HG02588 (cell line): ENCODE data around the gene TMPRSS3.

Source experiments
- ATAC-seq: cut with Tn5 transposase; IDR thresholded peaks from one replicate; pipeline ENCODE4 v1.9.1; 2021; ENCODE audit warnings: mild to moderate bottlenecking, moderate library complexity; ENCODE audit not compliant: unreplicated experiment

The TMPRSS3 gene

DNA sequence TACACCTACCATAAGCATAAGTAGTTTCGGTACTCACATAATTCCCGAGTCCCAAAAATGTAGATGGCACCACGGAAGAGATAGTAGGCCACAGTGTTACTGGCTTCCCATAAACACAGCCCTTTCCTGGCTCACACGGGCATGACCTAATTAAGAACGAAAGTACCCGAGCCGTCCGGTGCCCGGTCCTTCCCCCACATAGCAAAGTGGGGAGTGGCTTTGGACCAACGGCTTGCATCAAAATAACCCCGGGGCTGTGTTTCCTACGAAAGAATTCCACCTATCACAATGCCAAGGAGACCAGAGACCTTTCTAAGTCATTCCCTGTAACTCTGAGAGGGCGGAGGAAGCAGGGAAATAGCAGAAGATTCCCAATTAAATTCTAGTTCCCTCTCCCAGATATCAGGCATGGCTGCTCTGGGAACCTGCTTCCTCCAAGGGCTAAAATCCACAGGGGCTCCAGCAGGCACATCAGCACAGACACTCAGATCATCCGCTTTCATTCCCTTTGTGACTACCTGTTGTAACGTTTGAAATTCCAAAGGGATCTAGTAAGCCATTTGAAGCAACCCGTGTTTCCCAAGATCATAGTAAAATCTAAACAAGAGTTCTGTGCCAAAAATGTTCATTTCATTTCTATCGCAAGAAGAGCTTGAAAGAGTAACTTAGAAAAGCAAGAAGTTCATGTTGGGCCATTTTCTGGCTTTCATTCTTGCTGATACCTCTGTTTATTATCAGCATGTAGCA, at the start of gene TMPRSS3:
TSS of gene TMPRSS3 (minus strand) at position 148 of the 747 bp plus-strand sequence. CDS start 635 bp downstream, outside the sequence.
- ATAC-seq: no peak

DNA sequence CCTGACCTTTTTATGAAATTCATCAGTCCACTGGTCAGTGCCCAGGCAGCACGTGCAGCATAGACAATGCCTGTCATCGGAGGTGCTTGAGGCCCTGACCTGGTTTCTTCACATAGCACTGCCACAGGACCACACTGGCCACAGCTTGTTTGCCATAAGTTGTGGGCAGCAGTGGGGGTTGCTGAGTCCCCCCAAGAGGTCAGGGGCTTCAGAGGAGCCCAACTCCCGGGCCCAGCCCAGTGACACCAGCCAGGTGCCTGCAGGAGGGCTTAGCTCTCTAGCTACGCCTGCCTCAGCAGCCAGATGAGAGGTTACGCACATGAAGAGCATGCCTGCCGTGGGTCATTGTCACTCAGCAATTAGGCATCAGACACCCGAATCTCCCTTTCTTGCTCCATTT, 49.5 kb upstream of the TMPRSS3 start:
- no peak for ATAC-seq

DNA sequence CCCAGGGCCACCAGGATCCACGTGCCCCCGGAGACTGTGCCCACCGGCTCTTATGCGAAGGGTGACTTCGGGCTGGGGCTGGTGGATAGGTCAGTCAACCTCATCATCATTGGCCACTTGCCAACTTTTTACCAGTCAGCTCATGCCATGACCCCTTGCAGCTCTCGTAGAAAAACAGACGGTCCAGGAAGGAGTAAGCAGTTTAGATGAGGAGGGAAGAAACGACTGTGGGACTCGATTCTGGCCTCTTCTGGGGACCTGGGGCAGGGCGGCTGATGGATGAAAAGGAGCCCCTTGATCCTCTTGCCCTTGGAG, 48.9 kb upstream of the TMPRSS3 start:
- ATAC-seq: no peak

DNA sequence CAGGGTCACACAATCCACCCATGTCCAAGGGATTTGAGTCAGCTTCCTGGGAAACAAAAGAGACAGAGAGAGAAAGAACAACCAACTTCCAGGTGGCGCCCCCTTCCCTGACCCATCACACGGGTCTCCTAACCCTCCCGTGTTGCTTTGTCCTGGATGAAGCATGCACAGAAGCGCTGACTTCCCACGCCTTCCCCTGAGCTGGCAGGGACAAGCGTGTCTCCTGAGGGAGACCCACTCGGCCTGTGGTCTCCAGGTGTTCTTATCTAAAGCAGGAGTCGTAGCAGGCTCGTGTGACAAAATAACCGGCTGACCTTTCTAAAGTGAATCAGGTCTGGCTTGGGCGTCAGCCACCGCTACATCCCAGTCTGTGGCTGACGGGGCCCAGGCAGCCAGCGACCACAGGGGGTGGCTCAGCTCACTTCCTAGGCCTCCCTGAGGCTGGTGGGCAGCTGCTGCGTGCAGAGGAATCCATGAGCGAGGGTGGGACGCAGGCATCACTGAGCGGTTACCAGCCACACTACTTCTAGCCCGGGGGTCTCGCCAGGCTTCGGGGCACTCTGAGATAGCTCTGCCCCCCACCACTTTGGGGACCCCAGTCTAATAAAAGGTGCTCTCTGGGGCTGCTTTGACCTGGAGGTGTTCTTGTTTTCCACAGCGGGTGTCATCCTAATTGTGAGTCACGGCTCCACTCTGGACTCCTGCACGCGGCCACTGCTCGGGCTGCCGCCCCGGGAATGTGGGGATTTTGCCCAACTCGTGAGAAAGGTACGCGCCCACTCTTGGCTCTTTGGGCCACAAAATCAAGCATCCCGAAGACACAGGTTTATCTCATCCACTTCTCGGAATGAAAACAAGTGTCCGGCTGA, 48.3 kb upstream of the TMPRSS3 start:
- no peak for ATAC-seq

DNA sequence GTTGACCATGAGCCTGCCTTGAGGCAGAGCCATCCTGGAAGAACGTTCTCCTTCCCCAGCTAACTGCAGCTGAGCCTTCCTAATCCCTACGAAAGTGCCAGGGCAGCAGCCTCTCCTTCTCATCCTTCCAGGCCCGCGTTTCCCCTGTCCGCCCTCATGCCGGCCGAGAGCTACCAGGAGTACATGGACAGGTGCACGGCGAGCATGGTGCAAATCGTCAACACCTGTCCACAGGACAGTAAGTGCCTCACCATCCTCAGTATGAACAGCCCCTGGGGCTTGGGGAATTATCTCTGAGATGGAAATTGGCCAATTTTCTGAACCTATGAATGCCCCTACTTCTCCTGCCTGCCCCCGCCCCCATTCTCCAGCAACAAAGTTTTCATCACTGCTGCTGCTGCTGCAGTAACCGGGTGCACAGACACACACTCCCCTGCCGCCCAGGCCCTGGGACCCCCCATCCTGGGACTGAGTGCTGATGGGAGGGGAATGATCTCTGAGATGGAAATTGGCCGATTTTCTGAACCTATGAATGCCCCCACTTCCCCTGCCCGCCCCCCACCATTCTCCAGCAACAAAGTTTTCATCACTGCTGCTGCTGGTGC, 47.4 kb upstream of the TMPRSS3 start:
- no peak for ATAC-seq

DNA sequence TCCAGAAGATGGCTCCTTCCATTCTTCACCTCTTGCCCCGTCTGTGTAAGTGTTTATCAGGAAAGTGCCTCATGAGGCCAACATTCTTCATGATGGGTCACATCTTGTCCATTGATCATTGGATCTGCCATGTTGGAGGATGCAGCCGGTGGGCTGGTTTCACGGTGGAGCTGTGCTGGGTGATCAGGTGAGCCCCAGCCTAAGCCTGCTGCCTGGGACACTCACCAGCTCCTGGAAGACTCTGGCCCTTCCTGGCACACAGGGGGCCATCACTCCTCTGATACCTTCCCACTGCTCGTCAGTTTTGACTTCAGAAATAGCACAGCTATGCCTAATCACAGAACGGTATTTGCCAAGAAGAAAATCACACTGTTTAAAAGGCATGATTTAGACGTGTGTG, 46.1 kb upstream of the TMPRSS3 start:
- ATAC-seq: no peak

DNA sequence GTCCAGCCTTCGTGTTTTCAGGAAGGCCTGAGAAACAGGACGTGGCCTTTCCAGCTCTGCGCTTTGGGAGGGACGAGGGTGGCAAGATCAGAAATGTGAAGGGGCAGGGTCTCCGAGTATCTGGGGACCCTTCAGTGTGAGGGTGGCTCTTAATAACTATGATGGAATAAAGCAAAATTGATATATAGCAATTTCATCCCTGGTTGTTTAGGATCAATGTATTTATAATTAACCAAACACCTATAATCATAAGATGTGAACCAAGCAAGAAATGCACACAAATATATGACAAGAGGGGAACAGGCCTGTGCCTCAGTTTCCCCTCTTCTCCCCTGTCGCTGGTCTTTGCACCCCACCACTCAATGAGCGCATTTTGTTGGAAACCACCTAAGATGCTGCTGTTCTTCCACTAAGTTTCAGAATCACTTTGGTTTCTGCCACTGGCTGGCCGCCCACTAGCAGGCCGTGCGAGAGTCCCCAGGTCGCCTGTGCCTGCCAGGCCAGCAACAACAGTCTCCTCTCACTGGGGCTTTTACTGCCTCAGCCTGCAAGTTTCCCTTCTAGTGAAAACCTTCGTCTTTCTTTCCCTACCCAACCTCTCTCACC, 44.4 kb upstream of the TMPRSS3 start:
- peak; percentile 75 for ATAC-seq

DNA sequence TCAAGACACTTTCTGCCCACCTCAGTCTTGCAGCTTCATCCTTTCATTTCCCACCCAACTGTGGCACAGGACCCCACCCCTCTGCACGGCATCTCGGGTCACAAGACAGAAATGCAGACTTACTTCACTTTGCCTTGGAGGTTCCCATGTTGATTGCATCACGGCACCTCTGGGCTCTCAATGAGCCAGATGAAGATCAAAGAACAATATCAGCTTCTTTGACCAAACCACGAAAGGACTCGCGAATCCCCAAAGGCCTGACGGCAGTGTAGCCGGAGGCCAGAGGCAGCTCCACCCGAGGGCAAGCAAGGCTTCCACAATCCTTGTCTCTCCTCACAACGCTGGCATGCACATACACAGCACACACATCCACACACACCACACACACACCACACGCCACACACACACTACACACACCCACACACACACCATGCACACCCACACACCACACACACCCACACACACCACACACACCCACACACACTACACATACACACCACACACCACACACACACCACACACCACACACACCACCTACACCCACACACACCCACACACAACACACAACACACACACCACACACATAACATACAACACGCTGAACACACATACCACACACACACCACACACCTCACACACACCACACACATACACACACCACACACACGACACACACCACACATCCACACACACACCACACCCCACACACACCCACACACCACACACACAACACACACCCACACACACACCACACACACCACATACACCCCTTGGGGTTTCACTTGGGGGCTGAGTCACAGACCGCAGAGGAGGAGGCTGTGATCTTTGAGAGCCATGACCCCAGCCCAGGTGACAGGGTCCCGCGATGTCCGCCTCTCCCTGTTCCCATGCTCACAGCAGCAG, 43.7 kb upstream of the TMPRSS3 start:
- ATAC-seq: no peak

DNA sequence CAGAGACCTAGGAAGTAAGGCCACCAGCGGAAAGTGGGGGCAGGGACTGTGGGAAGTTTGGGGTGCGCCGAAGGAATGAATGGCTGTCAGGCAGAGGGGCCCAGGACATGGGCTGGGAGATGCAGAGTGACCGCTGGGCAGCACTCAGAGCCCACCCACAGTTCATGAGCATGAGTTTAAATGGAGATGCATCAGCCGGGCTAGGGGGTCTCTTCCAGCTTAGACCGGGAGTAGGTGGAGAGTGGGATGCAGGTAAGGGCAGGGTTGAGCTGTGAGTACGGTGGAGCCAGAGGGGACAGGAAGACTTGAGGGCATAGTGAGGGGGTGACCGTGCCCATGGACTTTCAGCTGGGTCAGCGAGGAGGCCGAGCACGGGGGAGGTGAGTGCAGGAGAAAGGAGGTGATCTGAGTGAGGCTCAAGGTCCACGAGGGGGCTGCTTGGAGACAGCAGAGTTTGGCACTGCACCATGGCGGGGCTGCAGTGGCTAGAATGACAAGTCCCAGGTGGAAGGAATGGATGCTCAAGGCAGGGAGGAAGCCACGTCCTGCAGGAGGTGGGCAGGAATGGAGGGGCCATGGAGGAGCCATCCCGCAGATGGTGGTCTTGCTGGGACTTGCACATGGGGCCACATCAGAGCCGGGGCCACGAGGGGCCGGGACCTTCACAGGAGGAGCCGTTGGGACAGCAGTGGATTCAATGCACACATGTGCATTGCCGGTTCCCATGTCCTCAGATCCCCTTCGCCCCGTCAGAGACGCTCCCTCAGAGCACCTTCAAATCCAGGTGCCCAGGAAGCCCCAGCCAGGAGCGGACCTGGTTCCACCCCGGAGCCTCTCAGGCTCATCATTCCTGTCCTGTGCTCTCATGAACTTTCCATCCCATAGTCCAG, 42.7 kb upstream of the TMPRSS3 start:
- ATAC-seq: no peak

DNA sequence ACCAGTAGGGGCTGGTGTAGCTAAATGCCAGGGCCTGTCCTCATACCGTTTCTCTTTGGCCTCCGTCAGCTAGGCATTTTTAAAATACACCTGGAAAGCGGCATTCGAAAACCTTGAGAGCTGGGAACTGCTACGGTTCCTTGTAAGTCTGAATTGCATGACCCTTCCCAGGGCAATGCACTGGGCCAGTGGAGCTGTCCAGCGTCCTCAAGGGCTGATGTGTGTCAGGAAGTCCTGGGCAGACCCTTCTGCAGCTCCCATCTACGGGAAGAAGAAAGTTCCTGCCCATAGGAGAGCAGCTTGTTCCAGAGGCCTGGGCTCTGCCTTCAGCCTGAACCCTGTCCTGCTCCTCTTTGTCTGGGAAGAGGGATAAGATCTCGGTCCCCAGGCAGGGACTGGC, 41.9 kb upstream of the TMPRSS3 start:
- ATAC-seq: no peak

DNA sequence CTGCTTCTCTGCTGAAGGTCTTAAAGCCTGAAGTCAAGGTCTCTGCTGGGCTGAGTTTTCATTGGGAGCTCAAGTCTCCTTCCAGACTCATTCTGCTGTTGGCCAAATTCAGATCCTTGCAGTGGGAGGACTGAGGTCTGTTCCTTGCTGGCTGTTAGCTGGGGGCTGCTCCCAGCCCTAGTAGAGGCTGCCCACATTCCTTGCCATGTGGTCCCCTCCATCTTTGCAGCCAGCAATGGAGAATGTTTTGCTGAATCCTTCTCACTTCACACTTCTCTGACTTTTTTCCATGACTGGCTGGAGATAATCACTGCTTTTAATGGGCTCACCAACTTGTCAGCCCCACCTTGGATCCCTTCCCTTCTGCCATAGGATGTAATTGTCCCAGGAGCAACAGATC, 41.1 kb upstream of the TMPRSS3 start:
- no peak for ATAC-seq

DNA sequence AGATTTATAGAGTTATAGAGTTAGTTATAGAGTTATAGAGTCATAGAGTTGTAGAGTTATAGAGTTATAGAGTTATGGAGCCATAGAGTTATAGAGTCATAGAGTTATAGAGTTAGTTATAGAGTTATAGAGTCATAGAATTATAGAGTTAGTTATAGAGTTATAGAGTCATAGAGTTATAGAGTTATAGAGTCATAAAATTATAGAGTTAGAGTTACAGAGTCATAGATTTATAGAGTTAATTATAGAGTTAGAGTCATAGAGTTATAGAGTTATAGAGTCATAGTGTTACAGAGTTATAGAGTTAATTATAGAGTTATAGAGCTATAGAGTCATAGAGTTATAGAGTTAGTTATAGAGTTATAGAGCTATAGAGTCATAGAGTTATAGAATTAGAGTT, 40.0 kb upstream of the TMPRSS3 start:
- no peak for ATAC-seq

DNA sequence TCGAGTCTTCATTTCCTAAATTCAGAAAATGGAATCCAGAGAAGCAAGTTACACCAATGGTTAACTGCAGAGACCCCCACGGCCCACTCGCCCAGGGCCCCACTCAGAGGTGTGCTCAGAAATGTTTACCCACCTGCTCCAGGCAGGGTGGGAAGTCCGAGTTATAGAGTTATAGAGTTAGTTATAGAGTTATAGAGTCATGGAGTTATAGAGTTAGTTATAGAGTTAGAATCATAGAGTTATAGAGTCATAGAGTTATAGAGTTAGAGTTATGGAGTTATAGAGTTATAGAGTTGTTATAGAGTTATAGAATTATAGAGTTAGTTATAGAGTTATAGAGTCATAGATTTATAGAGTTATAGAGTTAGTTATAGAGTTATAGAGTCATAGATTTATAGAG, 39.5 kb upstream of the TMPRSS3 start:
- no peak for ATAC-seq

DNA sequence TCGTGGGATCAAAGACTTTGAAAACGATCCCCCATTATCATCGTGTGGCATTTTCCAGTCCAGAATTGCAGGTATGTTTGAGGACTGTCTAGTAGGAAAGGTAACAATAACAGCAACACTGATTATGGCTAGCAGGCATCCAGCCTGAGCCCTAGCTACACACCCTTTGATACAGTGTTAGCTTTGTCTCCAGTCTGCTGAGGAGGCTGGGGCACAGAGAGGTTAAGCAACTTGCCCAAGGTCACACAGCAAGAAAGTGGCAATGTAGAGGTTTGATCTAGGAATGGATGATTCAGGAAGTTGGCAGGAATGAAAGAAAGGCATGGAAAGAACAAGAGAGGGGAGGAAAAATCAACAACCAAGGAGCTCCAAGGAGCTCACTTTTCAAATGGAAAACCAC, 39.0 kb upstream of the TMPRSS3 start:
- no peak for ATAC-seq

DNA sequence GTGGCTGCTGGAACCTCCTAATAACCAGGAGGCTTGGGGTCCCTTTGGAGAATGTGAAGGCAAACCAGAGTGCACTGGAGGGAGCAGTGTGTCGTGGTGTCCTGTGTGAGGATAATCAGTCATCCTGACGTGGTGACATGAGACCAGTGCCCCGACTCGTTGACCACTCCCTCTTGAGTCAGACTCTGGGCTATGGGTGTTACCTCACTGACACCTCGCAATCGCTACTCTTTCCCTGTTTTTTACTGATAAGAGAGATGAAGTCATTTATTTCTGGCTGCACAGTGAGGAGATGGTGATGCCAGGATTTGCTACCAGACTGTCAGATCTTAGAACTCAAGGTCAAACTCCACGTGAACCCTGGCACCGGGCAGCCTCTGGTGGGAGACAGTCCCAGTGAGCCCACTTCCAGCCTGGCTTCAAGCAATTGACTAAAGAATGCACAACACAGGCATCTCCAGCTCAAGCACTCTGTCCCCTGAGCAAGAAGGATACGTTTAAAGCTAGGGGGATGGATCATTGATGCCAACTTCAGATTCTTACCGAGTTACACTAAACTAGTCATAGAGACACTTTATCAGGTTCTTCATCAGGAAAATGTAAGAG, 38.2 kb upstream of the TMPRSS3 start:
- no peak for ATAC-seq

DNA sequence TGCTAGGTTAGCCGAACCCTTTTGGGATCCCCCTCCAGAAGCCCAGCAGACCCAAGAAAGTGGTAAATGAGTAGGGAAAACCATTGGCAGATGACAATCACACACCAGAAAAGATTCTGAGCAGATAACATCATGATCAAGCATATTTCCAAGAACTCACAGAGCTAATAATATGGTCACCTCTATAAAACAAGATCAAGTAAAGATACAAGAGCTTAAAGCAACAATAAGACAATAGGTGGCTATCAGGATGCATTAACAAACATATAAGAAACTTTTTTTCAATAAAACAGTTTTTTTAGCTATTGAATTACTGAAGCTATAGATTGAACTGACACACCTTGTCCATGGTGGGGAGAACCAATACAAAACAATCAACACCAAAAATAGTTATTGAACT, 36.8 kb upstream of the TMPRSS3 start:
- no peak for ATAC-seq

DNA sequence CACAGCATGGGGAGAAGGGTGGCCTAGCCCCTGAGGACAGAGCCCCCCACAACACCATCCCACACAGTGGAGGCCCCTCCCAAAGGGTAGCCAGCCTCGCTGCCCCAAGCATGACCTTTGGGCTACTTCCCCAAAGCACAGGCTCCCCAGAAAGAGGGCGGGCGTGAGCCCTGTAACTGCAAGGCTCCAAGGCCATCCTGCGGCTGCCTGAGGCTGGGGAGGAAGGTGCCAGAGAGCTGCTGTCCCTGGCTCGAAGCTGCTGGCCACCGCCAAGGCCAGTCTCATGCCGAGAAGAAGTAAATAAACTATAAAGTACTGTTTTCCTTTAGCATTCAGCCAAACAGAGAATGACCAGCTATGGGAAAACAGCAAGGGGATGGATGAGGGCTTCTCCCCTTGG, 35.3 kb upstream of the TMPRSS3 start:
- ATAC-seq: no peak

DNA sequence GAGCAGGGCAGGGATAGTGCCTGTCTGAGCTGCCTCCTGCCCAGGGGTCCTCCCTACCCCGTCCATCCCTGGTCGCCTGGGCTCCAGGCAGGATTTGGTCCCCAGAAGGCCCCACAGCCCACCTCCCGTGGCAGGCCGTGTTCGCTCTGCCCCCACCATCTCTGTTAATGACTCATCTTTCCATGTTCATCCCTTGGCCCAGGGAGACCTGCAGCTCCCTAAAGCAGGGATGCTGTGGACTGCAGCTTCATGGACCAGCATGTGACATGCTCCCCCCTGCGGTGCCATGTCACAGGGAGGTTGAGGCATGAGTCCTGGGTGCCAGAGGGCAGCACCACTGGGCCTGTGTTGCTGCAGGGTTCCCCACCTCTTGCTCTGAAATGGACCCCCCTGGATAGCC, 34.7 kb upstream of the TMPRSS3 start:
- ATAC-seq: no peak

DNA sequence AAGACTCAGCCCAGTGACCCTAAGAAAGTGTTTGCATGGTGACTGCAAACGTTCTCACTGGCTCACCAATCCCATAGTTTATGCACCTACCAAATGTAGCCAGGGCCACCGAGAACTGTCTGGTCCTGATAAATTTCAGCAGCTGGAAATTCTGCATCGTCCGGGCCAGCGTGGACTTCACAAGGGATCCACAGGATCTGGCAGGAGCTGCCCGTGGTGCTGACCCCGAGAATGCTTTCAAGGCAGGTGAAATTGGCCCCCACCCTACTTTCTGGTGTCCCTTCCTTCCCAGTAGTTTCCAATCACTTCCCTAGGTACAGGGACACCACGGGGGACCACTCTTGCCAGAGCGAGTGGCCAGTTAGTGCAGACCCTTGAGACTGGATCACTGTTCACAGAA, 34.0 kb upstream of the TMPRSS3 start:
- no peak for ATAC-seq
